Stimulated activated CD4-positive, alpha-beta T cell treated with anti-CD3 and anti-CD28 coated beads, Interleukin-4, amount 100 ng/mL, for 48 hours (primary cell): ENCODE measurements around the gene LRRC46.

ENCODE experiments used
- DNase-seq, 2 donors: peaks; one replicate each; pipeline ENCODE4 v3.0.0-alpha.2; 2020; ENCODE audit warnings: low read depth in 2 of 2

LRRC46 gene, protein sequence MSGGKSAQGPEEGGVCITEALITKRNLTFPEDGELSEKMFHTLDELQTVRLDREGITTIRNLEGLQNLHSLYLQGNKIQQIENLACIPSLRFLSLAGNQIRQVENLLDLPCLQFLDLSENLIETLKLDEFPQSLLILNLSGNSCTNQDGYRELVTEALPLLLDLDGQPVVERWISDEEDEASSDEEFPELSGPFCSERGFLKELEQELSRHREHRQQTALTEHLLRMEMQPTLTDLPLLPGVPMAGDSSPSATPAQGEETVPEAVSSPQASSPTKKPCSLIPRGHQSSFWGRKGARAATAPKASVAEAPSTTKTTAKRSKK

DNA sequence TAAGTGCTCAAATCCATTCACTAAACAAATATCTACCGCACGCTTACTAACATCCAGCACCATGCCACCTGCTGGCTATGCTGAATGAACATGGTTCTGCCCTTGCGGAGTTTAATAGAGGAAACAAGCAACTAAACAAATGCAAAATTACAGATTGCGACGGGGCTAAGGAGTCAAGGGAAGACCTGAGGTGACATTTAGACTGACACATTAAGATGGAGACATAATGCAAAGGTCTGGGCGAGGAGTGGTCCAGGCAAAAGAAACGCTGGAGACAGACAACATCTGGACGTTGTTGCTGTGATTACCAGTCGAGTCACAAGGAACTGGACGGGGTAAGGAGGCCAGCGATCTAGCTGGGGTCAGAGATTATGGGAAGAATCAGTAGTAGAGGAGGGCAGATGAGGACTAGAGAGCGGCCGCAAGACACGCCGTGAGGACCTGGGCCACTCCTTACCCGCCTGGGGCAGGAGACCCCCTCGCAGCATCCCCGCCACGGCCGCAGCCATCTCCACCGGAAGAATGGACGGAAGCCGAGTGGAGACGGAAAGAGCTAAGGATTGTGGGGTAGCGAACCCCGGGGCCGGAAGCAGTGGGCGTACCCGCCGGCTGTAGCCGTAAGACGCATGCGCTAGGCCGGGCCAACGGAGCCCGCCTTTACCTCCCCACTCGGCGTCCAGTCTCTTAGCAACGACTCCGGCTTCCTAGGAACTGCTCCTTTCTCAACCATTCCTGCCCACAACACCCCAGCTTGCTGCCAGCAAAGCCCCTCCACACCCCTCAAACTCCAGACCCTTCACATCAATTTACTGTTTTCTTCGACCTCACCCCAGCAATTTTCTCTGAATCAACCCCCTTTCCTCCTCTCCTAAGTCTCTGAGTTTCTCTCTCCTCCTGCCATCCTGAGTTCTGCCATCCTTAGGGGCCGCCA, at the start of gene LRRC46, which contains the start of gene MRPL10:
Gene LRRC46, plus strand, starts transcription at position 668 of the 931 bp plus-strand sequence. CDS start 320 bp downstream, outside the sequence.
Gene MRPL10, minus strand, starts transcription at position 539 of the 931 bp plus-strand sequence. Its CDS starts 30 bp downstream, at position 509.
- peak; percentile 92 to 94 for DNase-seq

DNA sequence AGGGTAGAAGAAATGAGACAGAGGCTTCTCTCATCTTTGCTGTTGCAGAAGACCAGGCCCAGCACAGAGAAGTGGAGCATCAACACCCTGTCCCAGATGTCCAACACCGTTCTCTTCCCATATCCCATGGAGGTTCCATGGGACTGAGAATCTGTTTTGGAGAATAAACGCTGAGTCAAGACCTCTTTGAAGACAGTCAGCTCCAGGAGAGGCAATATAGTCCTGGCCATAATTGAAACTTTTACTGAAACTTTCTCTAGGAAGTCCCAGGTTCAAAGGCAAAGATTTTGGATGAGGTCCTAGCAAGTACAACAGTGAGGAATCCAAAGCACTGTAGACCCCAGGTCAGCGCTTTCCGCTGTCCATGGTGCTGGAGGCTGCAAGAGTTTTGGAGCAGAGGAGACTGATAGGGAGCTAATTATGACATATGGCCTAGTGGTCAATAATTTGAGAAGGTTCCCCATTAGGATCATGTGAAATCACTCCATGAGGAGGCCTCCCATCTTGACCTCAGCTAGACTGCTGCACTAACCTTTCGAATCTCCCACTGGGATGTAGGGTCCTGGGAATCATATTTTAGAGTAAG, 45.8 kb upstream of the LRRC46 start:
- DNase-seq = no peak

DNA sequence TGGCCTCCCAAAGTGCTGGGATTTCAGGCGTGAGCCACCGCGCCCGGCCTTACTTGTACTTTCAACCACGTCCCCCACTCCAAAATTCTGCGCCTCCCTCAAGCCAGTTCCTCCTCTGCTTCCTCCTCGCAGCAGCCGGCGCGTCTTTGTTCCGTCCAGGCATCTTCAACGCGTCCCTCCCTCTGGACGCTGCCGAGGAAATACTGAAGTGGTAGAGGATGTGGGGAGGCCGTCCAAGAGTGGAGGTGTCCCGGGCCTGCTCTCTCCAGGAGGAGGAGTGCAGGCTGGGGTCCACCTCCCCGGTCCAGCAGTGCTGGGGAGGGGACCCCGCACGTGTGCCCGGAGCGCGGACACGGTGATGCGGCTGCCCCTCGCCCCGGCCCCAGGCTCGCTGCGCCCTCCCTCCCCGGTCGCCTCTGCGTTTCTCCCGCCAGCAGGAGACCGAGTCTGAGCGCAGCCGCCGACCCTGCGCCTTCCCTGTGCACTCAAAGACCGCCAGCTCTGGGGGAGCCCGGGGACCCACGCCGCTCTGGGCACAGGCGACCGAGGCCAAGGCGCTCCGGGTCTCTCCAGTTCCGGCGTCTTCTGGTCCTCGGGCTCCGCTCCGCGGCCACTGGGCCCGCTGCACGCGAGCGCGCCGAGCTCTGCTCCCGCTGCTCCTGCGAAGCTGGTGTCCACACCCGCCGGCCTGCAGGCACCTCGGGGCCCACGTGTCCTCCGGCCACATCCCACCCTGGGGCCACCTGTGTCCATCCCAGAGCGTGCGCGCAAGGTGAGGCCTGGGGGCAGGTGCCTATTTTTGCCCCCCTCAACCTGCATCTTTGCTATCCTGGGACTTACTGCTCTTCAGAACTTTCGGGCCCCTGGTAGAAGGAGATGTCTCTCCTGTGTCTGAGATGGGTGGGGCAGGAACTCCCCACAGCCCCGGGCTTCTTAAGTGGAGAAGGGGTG, 41.6 kb upstream of the LRRC46 start:
- peak; percentile 40 to 56 for DNase-seq

DNA sequence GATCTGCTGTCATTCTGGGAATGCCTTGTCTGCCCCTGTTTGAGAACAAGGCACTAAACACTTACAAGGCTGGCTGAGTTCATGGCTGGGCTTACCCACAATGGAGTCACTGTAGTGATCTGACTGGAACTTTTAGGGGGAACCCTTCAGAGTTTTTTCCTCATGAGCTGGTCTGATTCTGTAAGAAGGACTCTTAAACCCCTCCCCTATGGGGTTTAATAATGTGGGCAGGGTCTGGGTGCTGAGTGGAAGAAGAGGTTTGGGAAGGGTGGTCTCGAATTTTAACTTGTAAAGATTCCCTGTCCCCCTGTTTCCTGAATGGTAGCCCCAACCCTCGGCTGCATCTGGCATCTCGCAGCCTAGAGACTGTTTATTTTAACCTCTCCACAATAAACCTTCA, 40.4 kb upstream of the LRRC46 start:
- DNase-seq = no peak

DNA sequence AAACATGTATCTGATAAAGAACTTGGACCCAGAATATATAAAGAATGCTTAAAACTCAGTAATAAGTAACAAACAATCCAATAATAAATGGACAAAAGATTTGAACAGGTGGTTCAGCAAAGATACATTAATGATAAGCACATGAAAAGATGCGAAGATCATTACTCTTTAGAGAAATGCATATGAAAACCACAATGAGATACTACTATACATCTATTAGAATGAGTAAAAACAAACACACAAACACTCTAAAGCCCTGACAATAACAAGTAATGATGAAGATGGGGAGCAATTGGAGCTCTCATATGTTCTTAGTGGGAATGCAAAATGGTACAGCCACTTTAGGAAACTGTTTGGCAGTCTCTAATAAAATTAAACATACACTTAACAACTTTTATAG, 39.0 kb upstream of the LRRC46 start:
- DNase-seq = no peak

DNA sequence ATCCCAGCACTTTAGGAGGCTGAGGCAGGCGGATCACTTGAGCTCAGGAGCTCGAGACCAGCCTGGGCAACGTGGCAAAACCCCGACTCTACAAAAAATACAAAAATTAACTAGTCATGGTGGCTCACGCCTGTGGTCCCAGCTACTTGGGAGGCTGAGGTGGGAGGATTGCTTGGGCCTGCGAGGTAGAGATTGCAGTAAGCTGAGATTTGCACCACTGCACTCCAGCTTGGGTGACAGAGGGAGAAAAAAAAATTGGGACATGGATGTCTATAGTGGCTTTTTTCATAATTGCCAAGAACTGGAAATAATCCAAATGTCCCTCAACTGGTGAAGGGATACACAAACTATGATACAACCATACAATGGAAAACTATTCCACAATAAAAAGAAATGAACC, 38.5 kb upstream of the LRRC46 start:
- no peak for DNase-seq

DNA sequence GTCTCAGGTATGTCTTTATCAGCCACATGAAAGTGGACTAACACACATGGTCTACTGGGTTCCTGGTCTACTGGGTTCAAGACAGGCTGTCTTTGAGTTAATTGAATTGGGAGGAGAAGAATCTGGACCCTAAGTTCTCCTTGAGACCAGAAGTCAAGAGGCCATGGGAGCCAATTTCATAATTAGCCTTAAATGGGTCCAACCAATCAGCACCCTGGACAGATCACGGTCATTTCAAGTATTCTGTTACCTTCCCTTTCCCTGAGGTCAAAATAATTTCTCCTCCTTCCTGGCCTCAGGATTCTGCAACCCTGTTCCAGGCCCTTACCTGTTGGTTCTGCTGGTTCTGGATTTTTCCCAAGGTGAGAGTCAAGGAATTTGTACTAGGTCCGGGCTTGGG, 33.7 kb upstream of the LRRC46 start:
- no peak for DNase-seq

DNA sequence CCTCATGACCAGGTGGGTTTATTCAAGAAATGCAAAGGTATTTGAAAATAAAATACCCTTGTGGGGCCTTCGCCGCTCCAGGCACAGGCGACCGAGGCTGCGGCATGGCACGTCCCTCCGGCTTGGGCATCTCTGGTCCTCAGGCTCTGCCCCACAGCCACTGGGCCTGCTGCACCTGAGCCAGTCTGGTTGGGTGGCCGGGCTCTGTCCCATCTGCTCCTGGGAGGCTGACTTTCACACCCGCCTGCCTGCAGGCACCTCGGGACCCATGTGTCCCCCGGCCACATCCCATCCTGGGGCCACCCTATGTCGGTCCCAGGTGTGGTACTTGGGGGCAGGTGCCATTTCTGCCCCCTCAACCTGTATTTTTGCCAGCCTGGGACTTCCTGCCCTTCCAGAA, 30.8 kb upstream of the LRRC46 start:
- no peak for DNase-seq

DNA sequence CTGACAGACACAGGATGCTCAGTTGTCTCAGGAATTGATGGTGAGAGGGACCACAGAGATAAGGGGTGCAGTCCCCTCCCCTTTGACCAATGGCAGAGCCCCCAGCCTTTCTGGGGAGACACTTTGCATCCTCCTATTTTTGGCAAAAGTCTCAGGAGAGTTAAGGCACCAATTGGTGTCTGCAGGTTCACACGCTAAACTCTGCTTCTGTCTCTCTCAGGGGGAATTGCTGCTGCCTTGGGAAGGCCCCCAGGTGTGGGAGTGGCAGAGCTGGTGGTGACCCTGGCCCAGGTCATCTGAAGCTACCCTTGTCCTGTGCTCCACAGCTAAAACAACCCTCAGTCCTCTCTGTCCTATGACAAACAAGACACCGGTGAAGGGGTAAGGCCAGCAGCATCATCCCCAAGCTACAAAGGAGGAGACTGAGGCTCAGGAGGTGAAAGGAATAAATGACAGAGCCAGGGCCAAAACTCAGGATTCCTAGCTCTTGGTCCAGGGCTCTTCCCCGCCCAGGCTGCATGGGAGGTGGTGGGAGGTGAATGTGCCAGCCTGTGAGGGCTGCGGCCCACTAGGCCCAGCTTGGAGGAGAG, 30.2 kb upstream of the LRRC46 start:
- DNase-seq = no peak

DNA sequence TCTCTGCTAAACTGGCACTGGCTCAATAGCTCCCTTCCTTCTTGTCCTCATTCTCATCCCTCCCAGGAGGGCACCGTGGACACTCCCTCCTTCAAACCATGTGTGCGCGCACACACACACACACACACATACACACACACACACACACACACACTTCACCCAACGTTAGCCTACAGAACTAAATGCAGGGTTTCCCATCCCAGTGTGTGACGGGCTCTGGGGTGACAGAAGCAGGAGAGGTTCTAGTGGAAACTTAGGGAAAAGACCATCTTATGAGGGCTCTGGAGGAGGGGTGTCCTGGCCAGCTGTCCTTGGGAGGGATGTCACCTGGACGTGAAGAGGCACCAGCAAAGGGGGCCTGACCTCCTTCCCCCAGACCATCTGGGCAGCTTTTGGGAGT, 29.6 kb upstream of the LRRC46 start:
- DNase-seq = no peak

DNA sequence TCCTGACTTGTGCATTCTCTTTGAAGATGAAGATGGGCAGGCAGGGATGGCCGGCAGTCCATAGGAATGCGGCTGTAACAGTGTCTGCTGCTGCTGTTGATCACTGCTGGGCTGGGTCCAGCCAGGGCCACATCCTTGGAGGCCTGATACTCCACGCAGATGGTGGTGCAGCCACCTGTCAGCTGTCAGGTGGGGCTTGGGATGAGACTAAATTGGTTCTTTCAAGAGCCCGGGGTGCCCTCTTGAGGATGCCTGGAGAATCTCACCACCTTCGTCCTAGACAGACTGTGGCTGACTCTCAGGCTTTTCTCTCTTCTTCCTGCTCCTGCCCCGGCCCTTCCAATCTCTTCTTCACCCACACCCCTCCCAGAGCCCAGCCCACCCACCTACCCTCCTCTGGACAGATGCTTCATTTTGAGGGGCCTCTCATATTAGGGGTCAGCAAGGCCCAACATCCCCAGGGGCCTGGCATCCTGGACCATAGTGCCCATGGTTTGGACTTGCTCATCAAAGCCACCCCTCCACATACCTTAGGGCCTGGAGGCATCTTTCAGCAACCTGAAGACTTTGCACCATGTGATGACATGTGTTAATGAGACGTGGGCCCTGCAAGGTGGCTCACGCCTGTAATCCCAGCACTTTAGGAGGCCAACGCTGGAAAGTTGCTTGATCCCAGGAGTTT, 29.0 kb upstream of the LRRC46 start:
- DNase-seq = peak; percentile 49 to 51

DNA sequence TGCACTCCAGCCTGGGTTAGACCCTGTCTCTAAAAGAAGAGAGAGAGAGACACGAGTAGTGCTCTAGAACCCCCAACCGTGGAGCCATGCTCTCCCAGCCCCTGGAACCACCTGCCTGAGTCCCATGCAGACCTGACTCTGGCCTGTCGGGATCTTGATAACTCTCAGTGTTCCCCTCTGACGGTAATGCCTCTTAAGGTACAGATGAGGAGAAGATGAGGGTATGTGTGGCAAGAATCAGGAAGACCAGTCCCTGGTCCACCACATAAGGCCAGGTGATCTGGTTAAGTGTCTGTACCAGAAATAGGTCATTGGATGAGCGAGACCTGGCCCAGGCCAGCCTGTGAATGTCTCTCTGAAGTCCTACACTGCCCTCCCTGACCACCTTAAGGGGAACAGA, 28.3 kb upstream of the LRRC46 start:
- DNase-seq = no peak

DNA sequence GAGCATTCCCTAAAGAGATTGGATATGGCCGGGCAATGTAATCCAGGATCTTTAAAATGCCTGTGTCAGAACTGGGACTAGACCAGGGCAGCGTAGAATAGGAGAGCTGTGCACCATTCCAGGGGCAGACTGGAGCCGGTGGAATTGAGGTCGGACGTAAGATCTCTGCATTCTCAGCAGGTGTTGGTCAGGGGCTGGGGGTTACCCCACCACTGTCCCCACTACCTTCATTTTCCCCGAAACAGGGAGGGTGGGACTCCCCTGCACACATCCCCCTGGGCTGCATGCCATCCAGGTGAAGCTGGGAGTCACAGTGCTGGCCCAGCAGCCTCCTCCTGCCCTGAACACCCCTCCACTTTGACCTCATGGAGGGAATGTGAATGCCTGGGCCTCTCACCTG, 27.7 kb upstream of the LRRC46 start:
- DNase-seq = no peak

DNA sequence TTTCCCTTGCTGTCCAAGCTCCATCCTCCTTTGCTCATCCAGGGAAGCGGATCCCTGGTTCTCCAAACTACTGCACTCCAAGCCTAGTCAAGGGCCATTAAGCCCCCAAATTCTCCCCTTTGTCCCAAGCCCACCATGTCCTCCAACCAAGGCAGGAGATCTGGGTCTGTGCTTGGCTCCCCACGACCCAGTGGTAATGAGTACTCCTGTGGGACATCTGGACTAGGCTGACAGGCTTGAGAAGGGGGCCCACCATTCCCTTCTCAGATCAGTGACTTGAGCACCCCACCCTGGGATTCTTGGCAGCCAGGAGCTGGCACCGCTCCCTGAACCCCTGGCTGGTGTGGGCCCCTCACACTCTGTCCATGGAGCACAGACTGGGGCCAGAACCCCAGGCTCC, 27.0 kb upstream of the LRRC46 start:
- DNase-seq = no peak

DNA sequence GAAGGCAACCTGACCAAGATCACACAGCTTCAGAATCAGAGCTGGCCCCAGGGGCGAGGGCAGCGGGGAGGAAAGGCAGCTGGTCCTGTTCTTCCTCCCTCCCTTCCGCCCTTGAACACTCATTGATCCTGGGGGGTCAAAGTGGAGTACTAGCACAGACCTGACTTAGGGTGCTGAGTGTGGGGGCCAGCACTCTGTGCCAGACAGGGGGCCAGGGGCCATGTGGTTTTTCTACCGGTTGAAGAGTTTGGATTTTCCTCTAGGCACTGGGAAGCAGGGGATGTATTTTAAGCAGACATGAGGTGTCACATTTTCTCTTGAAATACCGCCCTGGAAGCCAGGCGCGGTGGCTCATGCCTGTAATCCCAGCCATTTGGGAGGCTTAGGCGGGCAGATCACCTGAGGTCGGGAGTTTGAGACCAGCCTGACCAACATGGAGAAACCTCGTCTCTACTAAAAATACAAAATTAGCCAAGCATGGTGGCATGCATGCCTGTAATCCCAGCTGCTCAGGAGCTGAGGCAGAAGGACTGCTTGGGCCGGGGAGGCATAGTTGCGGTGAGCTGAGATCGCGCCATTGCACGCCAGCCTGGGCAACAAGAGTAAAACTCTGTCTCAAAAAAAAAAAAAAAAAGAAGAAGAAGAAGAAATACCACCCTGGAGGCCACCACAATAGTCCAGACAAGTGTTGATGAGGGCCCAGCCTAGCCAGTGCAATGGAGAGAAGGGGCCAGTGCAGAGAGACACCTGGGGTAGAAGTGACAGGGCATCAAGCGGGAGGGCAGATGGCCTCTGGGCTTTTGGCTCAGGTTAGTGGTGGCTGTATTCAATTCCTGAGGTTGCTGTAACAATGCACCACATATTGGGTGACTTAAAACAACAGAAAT, 25.2 kb upstream of the LRRC46 start:
- no peak for DNase-seq

DNA sequence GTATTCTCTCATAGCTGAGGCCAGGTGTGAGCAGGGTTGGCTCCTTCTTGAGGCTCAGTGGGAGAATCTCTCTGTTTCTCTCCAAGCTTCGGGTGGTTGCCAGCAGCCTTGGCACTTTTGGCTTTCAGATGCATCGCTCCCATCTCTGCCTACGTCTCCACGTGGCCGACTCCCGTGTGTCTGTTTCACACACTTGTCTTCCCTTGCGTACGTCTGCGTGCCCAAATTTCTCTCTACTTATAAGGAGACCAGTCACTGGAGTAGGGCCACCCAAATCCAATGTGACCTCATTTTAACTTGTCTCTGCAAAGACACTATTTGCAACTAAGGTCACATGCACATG, 24.6 kb upstream of the LRRC46 start:
- DNase-seq = no peak

DNA sequence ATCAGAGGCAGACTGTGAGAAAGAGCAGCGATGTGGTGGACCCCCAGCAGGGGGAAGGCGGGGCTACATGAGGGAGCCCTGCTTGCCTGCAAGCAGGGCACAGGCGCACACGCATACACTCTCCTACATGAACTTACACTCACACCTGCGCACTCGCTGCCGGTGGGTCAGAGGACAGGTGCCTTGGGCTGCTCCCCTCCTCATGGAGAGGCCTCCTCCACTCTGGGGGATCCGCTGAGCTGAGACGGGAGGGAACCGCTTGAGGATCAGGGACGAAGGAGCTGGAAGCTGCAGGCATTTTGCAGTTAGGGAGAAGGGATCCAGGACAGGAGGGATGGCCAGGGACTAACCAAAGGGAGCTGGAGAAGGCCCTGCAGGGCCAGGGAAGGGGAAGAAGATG, 24.0 kb upstream of the LRRC46 start:
- DNase-seq = no peak

DNA sequence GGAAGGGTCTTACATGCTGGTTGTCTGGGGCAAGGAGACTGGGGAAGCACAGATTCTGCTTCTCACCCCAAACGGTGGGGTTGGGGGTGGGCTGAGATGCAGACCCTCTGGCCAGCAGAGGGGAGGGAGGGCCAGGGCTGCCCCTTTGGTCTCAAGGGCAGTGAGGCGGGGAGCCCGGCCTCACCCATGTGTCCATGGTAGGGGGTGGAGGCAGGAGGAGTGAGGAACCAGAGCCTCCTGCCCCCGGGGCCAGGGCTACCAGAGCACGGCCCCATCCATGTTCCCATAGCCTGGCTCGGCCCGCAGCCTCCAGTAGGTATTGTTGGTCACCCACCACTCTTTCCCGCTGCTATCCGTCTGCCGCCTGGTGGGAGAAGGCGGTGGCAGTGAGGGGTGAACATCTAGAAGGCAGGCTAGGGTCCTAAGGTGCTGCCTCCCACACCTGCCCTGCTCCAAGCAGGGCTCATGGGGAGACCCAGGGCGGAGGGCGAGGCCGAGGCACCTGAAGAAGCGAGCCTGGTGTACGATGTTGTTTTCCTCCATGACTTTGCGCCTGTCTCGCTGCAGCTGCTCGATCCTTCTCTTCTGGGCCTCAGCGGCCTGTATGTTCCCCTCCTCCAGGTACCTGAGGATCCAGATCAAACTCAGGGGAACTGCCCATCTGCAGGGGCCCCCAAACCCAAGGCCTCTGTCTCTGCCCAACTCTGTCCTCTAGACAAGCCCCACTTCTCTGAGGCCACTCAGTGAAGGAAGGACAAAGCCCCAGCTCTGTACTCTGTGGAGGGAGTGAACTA, 23.2 kb upstream of the LRRC46 start:
- no peak for DNase-seq
